PC-9 (cell line): ENCODE results near the gene RBMS2. TPM values are rescaled to one million over a fixed set of nuclear protein-coding genes. Genes with fewer than 3 reads are reported as not detected.
"Not testable (repeated sequence)": the region's sequence is repeated elsewhere in the genome, so short reads cannot be mapped to it uniquely, and the experiment has no call there.

Experiments
- BruUV-seq: library from RNA; stranded (reverse); fragments of 400-500 nt; replicated peaks from 2 replicates; lab custom pipeline; 2021; lab: Mats Ljungman, UMichigan
- CTCF ChIA-PET: fragments of 300-600 bp; sonication (Branson Sonifier 250); formaldehyde crosslinking; loops from one replicate; lab custom pipeline; 2022; ENCODE audit warnings: antibody characterized with exemption; lab: Charles Lee
- POLR2A ChIA-PET: fragments of 300-600 bp; sonication (Branson Sonifier 250); formaldehyde crosslinking; loops from one replicate; lab custom pipeline; 2022; ENCODE audit warnings: antibody characterized with exemption; ENCODE audit not compliant: unreplicated experiment; lab: Charles Lee
- DNase-seq, 2 experiments: peaks; one replicate each; pipeline versions ENCODE4 v3.0.0 to v3.0.0-alpha.2; 2015 to 2022; ENCODE audit warnings: mixed read lengths in 1 of 2
- H2AFZ ChIP-seq: fragments of 200-600 bp; sonication (generic); 2 replicates; pipeline ENCODE4 v1.8.1; 2017; ENCODE audit warnings: antibody characterized with exemption
- H3F3A ChIP-seq: fragments of 200-600 bp; sonication (generic); 2 replicates; pipeline ENCODE4 v1.8.1; 2017; ENCODE audit warnings: antibody characterized with exemption, mild to moderate bottlenecking, low read depth; ENCODE audit not compliant: insufficient read depth
- H3K27ac ChIP-seq: fragments of 200-600 bp; sonication (generic); 2 replicates; pipeline ENCODE4 v1.6.1; 2016; ENCODE audit warnings: mixed run types
- H3K27me3 ChIP-seq: fragments of 200-600 bp; sonication (generic); 2 replicates; pipeline ENCODE4 v1.6.1; 2016; ENCODE audit warnings: low read depth, mixed run types; ENCODE audit not compliant: insufficient read depth
- H3K36me3 ChIP-seq: fragments of 200-600 bp; sonication (generic); 2 replicates; pipeline ENCODE4 v1.6.1; 2016; ENCODE audit warnings: low read depth, mixed run types
- H3K4me1 ChIP-seq: fragments of 200-600 bp; sonication (generic); replicated peaks from 2 replicates; pipeline ENCODE4 v1.6.1; 2016; ENCODE audit warnings: mixed run types; ENCODE audit not compliant: insufficient read depth
- H3K4me2 ChIP-seq: fragments of 200-600 bp; sonication (generic); 2 replicates; pipeline ENCODE4 v1.6.1; 2017; ENCODE audit warnings: mixed run types
- H3K4me3 ChIP-seq: fragments of 200-600 bp; sonication (generic); 2 replicates; pipeline ENCODE4 v1.6.1; 2016; ENCODE audit warnings: mixed run types
- H3K79me2 ChIP-seq: fragments of 200-600 bp; sonication (generic); 2 replicates; pipeline ENCODE4 v1.6.1; 2017; ENCODE audit warnings: low read depth, mixed run types
- H3K9me2 ChIP-seq: fragments of 200-600 bp; sonication (generic); 2 replicates; pipeline ENCODE4 v1.8.1; 2017; ENCODE audit warnings: mild to moderate bottlenecking; ENCODE audit not compliant: insufficient read depth
- H3K9me3 ChIP-seq: fragments of 200-600 bp; sonication (generic); 2 replicates; pipeline ENCODE4 v1.8.1; 2016; ENCODE audit warnings: low read depth; ENCODE audit not compliant: insufficient read depth
- H4K20me1 ChIP-seq: fragments of 200-600 bp; sonication (generic); 2 replicates; pipeline ENCODE4 v1.8.1; 2017; ENCODE audit not compliant: insufficient read depth
- EZH2 ChIP-seq: fragments of 200-600 bp; sonication (generic); IDR thresholded peaks from 2 replicates; pipeline ENCODE4 v1.8.0; 2017; ENCODE audit warnings: antibody characterized with exemption, low read depth
- intact Hi-C: fragments of 100-400 bp; cut with micrococcal nuclease; formaldehyde crosslinking; loops from one replicate; pipeline ENCODE4 v1.10.0; 2022; ENCODE audit not compliant: unreplicated experiment
- total RNA-seq: library from RNA; stranded (reverse); gene quantifications from 2 replicates; pipeline ENCODE4 v1.2.3, GENCODE V29; 2021
- TF ChIP-seq, protein P1 (sequence below): fragments of 200-600 bp; sonication (generic); conservative IDR thresholded peaks from 2 replicates; pipeline ENCODE4 v1.6.1; 2017; ENCODE audit warnings: mixed run types, antibody characterized with exemption, mild to moderate bottlenecking, moderate library complexity

The RBMS2 gene
- total RNA-seq, 1 experiment from 2014 or later = 81.8 TPM

DNA sequence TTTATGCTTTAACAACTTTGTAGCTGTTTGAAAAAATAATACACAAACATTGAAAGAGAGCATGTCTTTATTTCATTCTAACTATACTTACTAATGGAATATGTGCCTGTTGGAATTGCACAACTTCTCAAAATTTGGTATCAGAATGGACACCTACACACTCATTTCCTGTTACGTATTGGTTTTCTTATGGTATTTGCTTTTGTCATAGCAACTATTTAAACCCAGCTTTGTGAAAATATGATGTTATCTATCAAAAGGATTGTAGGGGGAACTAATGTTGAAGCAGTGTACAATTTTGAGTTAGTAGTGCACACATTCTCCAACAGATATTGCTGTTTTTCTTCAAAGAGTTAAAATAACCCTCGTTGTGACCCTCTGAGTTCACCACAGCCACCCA, 52.6 kb downstream of the RBMS2 start:
- TF ChIP-seq EZH2 = no peak
- TF ChIP-seq, protein P1, sequence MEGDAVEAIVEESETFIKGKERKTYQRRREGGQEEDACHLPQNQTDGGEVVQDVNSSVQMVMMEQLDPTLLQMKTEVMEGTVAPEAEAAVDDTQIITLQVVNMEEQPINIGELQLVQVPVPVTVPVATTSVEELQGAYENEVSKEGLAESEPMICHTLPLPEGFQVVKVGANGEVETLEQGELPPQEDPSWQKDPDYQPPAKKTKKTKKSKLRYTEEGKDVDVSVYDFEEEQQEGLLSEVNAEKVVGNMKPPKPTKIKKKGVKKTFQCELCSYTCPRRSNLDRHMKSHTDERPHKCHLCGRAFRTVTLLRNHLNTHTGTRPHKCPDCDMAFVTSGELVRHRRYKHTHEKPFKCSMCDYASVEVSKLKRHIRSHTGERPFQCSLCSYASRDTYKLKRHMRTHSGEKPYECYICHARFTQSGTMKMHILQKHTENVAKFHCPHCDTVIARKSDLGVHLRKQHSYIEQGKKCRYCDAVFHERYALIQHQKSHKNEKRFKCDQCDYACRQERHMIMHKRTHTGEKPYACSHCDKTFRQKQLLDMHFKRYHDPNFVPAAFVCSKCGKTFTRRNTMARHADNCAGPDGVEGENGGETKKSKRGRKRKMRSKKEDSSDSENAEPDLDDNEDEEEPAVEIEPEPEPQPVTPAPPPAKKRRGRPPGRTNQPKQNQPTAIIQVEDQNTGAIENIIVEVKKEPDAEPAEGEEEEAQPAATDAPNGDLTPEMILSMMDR = no peak
- H3K9me2 ChIP-seq = no peaks in the 10 kb centered on the region
- no peaks in the 10 kb centered on the region for H3K27me3 ChIP-seq
- no peaks in the 10 kb centered on the region for H3K9me3 ChIP-seq
- no peak overlapping the region for H3K4me2 ChIP-seq
- peaks cover 2% of the 10 kb centered on the region; the same call in 1 of the 2 replicates for H3K36me3 ChIP-seq
- H2AFZ ChIP-seq = no peak overlapping the region
- no peaks in the 10 kb centered on the region for H4K20me1 ChIP-seq
- BruUV-seq = no TSS peak
- no peaks in the 10 kb centered on the region for H3K79me2 ChIP-seq
- no peak overlapping the region for H3K27ac ChIP-seq
- DNase-seq = no peak
- ChIA-PET CTCF (interaction anchor here (1.7 kb wide), 1 partner anchor 60 kb away, joined by 8 read pairs; no protein-coding TSS in a partner anchor), POLR2A (no interaction called here)
- peaks cover 37% of the 10 kb centered on the region for H3F3A ChIP-seq
- H3K4me1 ChIP-seq = peaks cover 22% of the 10 kb centered on the region
- no peak overlapping the region for H3K4me3 ChIP-seq
- intact Hi-C loops = no loop called here

DNA sequence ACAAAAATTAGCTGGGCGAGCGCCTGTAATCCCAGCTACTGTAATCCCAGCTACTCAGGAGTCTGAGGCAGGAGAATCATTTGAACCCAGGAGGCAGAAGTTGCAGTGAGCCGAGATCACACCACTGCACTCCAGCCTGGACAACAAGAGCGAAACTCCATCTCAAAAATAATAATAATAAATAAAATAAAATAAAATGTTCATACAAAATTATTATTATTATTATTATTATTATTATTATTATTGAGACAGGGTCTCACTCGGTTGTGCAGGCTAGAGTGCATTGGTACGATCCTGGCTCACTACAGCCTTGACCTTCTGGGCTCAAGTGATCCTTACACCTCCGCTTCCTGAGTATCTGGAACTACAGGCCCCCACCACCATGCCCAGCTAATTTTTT, 55.6 kb downstream of the RBMS2 start:
- H3K9me3 ChIP-seq, H4K20me1 ChIP-seq, DNase-seq, H3K9me2 ChIP-seq, H3K4me2 ChIP-seq, H3K27me3 ChIP-seq, intact Hi-C loops, POLR2A ChIA-PET, H2AFZ ChIP-seq, H3K79me2 ChIP-seq, H3K4me3 ChIP-seq, H3K27ac ChIP-seq, BruUV-seq: not testable (repeated sequence)
- H3F3A ChIP-seq = peaks cover 40% of the 10 kb centered on the region
- H3K4me1 ChIP-seq = peaks cover 19% of the 10 kb centered on the region
- H3K36me3 ChIP-seq = 0 out of 2 replicates have a peak, but pooled peaks cover 12% of the 10 kb centered on the region
- CTCF ChIA-PET = interaction anchor here (0.6 kb wide), 1 partner anchor 442 kb away, joined by 5 read pairs; no protein-coding TSS in a partner anchor

DNA sequence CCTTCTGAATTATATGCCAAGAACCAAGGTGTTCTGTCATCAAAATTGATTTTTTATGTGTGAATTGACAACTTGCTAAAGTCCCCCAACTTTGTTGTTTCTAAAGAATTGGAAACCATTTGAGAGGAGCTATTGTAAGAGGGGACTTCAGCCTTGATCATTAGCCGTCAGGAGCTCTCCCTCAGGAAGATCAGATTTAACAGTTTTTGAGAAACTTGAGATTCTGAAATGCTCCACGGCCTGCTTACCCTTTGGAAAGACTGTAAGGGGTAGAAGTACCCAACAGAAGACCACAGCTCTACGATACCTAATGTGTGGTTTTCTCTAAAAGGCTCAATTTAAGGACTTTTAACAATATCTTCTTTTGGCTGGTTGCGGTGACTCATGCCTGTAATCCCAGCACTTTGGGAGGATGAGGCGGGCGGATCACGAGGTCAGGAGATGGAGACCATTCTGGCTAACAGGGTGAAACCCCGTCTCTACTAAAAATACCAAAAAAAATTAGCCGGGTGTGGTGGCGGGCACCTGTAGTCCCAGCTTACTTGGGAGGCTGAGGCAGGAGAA, 57.4 kb downstream of the RBMS2 start:
- Histone ChIP-seq H3F3A (peaks cover 44% of the 10 kb centered on the region), H3K4me3 (no peak overlapping the region), H3K4me2 (no peak overlapping the region), H3K9me2 (no peaks in the 10 kb centered on the region), H2AFZ (no peak overlapping the region), H3K36me3 (peaks cover 17% of the 10 kb centered on the region; the same call in 1 of the 2 replicates), H3K9me3 (no peaks in the 10 kb centered on the region), H3K27ac (no peak overlapping the region), H3K4me1 (peaks cover 28% of the 10 kb centered on the region), H4K20me1 (no peaks in the 10 kb centered on the region), H3K79me2 (no peaks in the 10 kb centered on the region), H3K27me3 (no peaks in the 10 kb centered on the region)
- intact Hi-C loops = no loop called here
- CTCF ChIA-PET = no interaction called here
- BruUV-seq = no TSS peak
- TF ChIP-seq EZH2 = no peak
- TF ChIP-seq, protein P1 = no peak
- POLR2A ChIA-PET = no interaction called here
- no peak for DNase-seq
